ENCODE data around the gene ARHGEF25. TPM values are rescaled to one million over a fixed set of nuclear protein-coding genes. Genes with fewer than 3 reads are reported as not detected.
A peak's percentile ranks its signal among the peaks of the same experiment; 100 is the strongest.

ARHGEF25 gene
- total and polyA plus RNA-seq, 2 of the 13 experiments (the other 11 are each of a cell fraction or from before 2014, with no cell fraction given) = 11.5 to 12.5 TPM

DNA sequence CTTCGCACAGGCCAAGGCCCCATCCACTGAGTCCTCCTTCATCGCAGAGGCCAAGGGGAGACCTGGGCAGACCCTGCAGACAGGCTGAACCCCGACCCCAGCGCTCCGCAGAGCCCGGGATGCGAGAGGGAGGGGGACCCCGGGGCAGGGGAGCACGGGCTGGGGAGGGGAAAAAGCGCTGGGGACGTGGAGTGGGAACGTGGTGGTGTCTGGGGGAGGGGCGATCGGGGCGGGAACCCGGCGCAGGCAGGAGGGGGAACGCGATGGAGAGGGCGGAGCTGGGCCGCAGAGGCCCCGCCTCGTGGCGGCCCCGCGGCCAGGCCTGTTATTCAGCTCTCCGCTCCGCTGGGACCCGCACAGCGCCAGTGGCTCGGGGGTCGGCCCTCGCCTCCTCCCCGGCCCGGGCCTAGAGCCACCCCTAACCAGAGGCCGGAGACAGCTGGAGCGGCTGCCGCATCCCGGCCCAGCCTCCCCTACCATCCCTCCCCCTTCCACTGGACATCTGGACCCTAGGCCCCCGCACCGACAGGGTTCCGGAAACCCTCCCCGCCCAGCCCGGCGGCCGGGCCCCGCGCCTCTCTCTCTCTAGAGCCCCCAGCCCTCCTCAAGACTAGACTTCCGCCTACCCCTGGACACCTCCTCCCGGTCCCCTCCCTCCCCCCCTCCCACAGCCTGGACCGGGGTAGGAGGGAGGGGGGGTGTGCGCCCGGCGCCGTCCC is at the start of gene ARHGEF25 (continued):
- TF ChIP-seq, protein P1, sequence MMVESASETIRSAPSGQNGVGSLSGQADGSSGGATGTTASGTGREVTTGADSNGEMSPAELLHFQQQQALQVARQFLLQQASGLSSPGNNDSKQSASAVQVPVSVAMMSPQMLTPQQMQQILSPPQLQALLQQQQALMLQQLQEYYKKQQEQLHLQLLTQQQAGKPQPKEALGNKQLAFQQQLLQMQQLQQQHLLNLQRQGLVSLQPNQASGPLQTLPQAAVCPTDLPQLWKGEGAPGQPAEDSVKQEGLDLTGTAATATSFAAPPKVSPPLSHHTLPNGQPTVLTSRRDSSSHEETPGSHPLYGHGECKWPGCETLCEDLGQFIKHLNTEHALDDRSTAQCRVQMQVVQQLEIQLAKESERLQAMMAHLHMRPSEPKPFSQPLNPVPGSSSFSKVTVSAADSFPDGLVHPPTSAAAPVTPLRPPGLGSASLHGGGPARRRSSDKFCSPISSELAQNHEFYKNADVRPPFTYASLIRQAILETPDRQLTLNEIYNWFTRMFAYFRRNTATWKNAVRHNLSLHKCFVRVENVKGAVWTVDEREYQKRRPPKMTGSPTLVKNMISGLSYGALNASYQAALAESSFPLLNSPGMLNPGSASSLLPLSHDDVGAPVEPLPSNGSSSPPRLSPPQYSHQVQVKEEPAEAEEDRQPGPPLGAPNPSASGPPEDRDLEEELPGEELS (CRISPR knock-in tag; IDR thresholded peaks at IDR 0.05) = 0 out of 2 replicates have a peak, but pooled peaks have one; percentile 27
- no peak for TF ChIP-seq ZFAT (CRISPR knock-in tag; conservative IDR thresholded peaks at IDR 0.05)
- TF ChIP-seq AHR (CRISPR knock-in tag; IDR thresholded peaks at IDR 0.05) = peak; percentile 74; the same call in 1 of the 2 replicates
- TF ChIP-seq, protein P2, sequence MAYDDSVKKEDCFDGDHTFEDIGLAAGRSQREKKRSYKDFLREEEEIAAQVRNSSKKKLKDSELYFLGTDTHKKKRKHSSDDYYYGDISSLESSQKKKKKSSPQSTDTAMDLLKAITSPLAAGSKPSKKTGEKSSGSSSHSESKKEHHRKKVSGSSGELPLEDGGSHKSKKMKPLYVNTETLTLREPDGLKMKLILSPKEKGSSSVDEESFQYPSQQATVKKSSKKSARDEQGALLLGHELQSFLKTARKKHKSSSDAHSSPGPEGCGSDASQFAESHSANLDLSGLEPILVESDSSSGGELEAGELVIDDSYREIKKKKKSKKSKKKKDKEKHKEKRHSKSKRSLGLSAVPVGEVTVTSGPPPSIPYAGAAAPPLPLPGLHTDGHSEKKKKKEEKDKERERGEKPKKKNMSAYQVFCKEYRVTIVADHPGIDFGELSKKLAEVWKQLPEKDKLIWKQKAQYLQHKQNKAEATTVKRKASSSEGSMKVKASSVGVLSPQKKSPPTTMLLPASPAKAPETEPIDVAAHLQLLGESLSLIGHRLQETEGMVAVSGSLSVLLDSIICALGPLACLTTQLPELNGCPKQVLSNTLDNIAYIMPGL (CRISPR knock-in tag; IDR thresholded peaks at IDR 0.05; ENCODE audit: borderline replicate concordance in 1 of 2, low read depth in 1 of 2) = peak in 1 of 2 experiments; percentile 56; a peak in 1 of 4 replicates
- TF ChIP-seq, protein P3, sequence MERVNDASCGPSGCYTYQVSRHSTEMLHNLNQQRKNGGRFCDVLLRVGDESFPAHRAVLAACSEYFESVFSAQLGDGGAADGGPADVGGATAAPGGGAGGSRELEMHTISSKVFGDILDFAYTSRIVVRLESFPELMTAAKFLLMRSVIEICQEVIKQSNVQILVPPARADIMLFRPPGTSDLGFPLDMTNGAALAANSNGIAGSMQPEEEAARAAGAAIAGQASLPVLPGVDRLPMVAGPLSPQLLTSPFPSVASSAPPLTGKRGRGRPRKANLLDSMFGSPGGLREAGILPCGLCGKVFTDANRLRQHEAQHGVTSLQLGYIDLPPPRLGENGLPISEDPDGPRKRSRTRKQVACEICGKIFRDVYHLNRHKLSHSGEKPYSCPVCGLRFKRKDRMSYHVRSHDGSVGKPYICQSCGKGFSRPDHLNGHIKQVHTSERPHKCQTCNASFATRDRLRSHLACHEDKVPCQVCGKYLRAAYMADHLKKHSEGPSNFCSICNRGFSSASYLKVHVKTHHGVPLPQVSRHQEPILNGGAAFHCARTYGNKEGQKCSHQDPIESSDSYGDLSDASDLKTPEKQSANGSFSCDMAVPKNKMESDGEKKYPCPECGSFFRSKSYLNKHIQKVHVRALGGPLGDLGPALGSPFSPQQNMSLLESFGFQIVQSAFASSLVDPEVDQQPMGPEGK (CRISPR knock-in tag; IDR thresholded peaks at IDR 0.05) = peak; percentile 77; the same call in 1 of the 2 replicates
- TF ChIP-seq, protein P4, sequence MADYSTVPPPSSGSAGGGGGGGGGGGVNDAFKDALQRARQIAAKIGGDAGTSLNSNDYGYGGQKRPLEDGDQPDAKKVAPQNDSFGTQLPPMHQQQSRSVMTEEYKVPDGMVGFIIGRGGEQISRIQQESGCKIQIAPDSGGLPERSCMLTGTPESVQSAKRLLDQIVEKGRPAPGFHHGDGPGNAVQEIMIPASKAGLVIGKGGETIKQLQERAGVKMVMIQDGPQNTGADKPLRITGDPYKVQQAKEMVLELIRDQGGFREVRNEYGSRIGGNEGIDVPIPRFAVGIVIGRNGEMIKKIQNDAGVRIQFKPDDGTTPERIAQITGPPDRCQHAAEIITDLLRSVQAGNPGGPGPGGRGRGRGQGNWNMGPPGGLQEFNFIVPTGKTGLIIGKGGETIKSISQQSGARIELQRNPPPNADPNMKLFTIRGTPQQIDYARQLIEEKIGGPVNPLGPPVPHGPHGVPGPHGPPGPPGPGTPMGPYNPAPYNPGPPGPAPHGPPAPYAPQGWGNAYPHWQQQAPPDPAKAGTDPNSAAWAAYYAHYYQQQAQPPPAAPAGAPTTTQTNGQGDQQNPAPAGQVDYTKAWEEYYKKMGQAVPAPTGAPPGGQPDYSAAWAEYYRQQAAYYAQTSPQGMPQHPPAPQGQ (CRISPR knock-in tag; IDR thresholded peaks at IDR 0.05; ENCODE audit: borderline replicate concordance) = no peak
- no peak for TF ChIP-seq ZNF7 (CRISPR knock-in tag; IDR thresholded peaks at IDR 0.05)
- peak; percentile 42; the same call in 1 of the 2 replicates for TF ChIP-seq HOXD1 (CRISPR knock-in tag; IDR thresholded peaks at IDR 0.05)
- no peak for TF ChIP-seq NCOA2 (CRISPR knock-in tag; IDR thresholded peaks at IDR 0.05)
- TF ChIP-seq HOXA7 (CRISPR knock-in tag; IDR thresholded peaks at IDR 0.05) = no peak
- peak; percentile 50; the same call in 1 of the 2 replicates for TF ChIP-seq KMT2A (CRISPR knock-in tag; IDR thresholded peaks at IDR 0.05)
- peak; percentile 19; the same call in 1 of the 2 replicates for TF ChIP-seq PITX1 (CRISPR knock-in tag; IDR thresholded peaks at IDR 0.05)
- TF ChIP-seq, protein P5, sequence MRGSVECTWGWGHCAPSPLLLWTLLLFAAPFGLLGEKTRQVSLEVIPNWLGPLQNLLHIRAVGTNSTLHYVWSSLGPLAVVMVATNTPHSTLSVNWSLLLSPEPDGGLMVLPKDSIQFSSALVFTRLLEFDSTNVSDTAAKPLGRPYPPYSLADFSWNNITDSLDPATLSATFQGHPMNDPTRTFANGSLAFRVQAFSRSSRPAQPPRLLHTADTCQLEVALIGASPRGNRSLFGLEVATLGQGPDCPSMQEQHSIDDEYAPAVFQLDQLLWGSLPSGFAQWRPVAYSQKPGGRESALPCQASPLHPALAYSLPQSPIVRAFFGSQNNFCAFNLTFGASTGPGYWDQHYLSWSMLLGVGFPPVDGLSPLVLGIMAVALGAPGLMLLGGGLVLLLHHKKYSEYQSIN (CRISPR knock-in tag; IDR thresholded peaks at IDR 0.05; ENCODE audit: borderline replicate concordance) = no peak
- peak; percentile 46; the same call in 1 of the 2 replicates for TF ChIP-seq KLF12 (CRISPR knock-in tag; IDR thresholded peaks at IDR 0.05; ENCODE audit: borderline replicate concordance)
- TF ChIP-seq, protein P6, sequence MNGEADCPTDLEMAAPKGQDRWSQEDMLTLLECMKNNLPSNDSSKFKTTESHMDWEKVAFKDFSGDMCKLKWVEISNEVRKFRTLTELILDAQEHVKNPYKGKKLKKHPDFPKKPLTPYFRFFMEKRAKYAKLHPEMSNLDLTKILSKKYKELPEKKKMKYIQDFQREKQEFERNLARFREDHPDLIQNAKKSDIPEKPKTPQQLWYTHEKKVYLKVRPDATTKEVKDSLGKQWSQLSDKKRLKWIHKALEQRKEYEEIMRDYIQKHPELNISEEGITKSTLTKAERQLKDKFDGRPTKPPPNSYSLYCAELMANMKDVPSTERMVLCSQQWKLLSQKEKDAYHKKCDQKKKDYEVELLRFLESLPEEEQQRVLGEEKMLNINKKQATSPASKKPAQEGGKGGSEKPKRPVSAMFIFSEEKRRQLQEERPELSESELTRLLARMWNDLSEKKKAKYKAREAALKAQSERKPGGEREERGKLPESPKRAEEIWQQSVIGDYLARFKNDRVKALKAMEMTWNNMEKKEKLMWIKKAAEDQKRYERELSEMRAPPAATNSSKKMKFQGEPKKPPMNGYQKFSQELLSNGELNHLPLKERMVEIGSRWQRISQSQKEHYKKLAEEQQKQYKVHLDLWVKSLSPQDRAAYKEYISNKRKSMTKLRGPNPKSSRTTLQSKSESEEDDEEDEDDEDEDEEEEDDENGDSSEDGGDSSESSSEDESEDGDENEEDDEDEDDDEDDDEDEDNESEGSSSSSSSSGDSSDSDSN (CRISPR knock-in tag; IDR thresholded peaks at IDR 0.05) = peak; percentile 21; the same call in 1 of the 2 replicates
- no peak for TF ChIP-seq ZNF460 (CRISPR knock-in tag; IDR thresholded peaks at IDR 0.05; ENCODE audit: borderline replicate concordance)
